Esophagus squamous epithelium (tissue), 5 donors: ENCODE results near the gene VSTM4. TPM values are rescaled to one million over a fixed set of nuclear protein-coding genes. Genes with fewer than 3 reads are reported as not detected.

Source experiments
- DNase-seq: peaks from one replicate; lab custom pipeline; 2025; lab: John Stamatoyannopoulos, UW
- H3K27ac ChIP-seq, 4 donors: fragments of 200-600 bp; sonication (generic); one replicate each; pipeline ENCODE4 v1.5.1; 2016 to 2019; ENCODE audit warnings: mild to moderate bottlenecking in 1 of 4
- H3K27me3 ChIP-seq, 4 donors: fragments of 200-600 bp; sonication (generic); 1 replicate in 3 of 4; 2 replicates in 1 of 4; pipeline versions ENCODE4 v1.5.1 to v1.6.0; 2017 to 2021; ENCODE audit warnings: antibody characterized with exemption in 1 of 4
- H3K36me3 ChIP-seq, 3 donors: fragments of 200-600 bp; sonication (generic); one replicate each; pipeline ENCODE4 v1.5.1; 2016 to 2019
- H3K4me1 ChIP-seq, 3 donors: fragments of 200-600 bp; sonication (generic); one replicate each; pipeline ENCODE4 v1.5.1; 2017 to 2019
- H3K4me3 ChIP-seq, 4 donors: fragments of 200-600 bp; sonication (generic); 1 replicate in 3 of 4; 2 replicates in 1 of 4; pipeline ENCODE4 v1.5.1; 2016 to 2019; ENCODE audit warnings: mild to moderate bottlenecking in 2 of 4, moderate library complexity in 1 of 4
- H3K9me3 ChIP-seq, 3 donors: fragments of 200-600 bp; sonication (generic); one replicate each; pipeline ENCODE4 v1.5.1; 2016 to 2019
- POLR2A ChIP-seq, 4 donors: fragments of 450-650 bp; IDR thresholded peaks; one replicate each; pipeline ENCODE4 v1.6.1; 2017; ENCODE audit warnings: antibody characterized with exemption in 4 of 4, mild to moderate bottlenecking in 4 of 4, moderate library complexity in 3 of 4
- WGBS, 2 donors: methylation state at CpG; one replicate each; pipeline ENCODE4 v1.1.5; 2018; 5-methylcytosine and 5-hydroxymethylcytosine counted together
- intact Hi-C: fragments of 100-400 bp; cut with DNase I; formaldehyde crosslinking; loops from one replicate; pipeline ENCODE4 v1.15.0; 2022
- total RNA-seq, 4 donors: library from RNA; depleted of rRNA; stranded (reverse); fragments of >200 nt; gene quantifications; one replicate each; pipeline ENCODE4 v1.1.0, GENCODE V29; 2016
- TF ChIP-seq, protein P1 (sequence below), 6 experiments: fragments of 450-650 bp in 4 of 6; fragments of 200-600 bp in 2 of 6; sonication (generic) in 2 of 6; IDR thresholded peaks; one replicate each; pipeline ENCODE4 v1.5.1; 2016 to 2019; ENCODE audit warnings: antibody characterized with exemption in 6 of 6, mild to moderate bottlenecking in 4 of 6, moderate library complexity in 4 of 6
- donor health status: DM: yes; HTN: yes; CAD: no.

The VSTM4 gene
- total RNA-seq, 4 donors from 2014 or later = 0.80 to 6.9 (median 1.9) TPM

DNA sequence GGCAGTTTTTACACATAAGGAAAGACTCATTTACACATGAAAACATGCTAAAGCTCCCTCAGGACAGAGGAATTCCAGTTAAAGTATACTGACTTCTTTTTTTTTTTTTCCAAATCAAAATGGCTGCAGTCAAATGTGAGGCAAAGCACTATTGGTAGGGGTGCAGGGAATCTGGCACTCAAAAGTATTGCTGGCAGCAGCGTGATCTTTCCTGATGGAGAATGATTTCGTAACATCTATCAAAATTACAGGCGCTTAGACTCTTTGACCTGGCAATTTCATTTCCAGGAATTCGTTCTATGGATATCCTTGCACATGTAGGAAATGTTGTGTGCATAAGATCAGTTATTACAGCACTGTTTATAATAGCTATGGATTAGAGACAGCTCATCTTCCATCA lies 65.7 kb downstream of the VSTM4 start:
- intact Hi-C loops = no loop called here
- TF ChIP-seq POLR2A (IDR thresholded peaks at IDR 0.05) = no peak
- TF ChIP-seq, protein P1, sequence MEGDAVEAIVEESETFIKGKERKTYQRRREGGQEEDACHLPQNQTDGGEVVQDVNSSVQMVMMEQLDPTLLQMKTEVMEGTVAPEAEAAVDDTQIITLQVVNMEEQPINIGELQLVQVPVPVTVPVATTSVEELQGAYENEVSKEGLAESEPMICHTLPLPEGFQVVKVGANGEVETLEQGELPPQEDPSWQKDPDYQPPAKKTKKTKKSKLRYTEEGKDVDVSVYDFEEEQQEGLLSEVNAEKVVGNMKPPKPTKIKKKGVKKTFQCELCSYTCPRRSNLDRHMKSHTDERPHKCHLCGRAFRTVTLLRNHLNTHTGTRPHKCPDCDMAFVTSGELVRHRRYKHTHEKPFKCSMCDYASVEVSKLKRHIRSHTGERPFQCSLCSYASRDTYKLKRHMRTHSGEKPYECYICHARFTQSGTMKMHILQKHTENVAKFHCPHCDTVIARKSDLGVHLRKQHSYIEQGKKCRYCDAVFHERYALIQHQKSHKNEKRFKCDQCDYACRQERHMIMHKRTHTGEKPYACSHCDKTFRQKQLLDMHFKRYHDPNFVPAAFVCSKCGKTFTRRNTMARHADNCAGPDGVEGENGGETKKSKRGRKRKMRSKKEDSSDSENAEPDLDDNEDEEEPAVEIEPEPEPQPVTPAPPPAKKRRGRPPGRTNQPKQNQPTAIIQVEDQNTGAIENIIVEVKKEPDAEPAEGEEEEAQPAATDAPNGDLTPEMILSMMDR (IDR thresholded peaks at IDR 0.05) = no peak
- 47 to 64% methylated on average over 4 of the region's 4 CpGs for WGBS, 2 donors

GRCh38 chr10:49047128-49047639 lies 68.1 kb downstream of the VSTM4 start:
- 93 to 100% methylated on average over 5 to 7 of the region's 11 CpGs for WGBS, 2 donors
- Histone ChIP-seq H3K4me1 (no peaks in the 10 kb centered on the region), H3K4me3 (no peak overlapping the region), H3K9me3 (no peaks in the 10 kb centered on the region), H3K27ac (no peak overlapping the region), H3K27me3 (no peaks in the 10 kb centered on the region), H3K36me3 (no peaks in the 10 kb centered on the region)
- DNase-seq = no peak
- TF ChIP-seq, protein P1 (IDR thresholded peaks at IDR 0.05) = no peak
- TF ChIP-seq POLR2A (IDR thresholded peaks at IDR 0.05) = no peak
- intact Hi-C loops = no loop called here

More for the DNA sequence above, 65.7 kb downstream of the VSTM4 start:
- H3K27ac ChIP-seq = no peak overlapping the region
- no peak for DNase-seq
- H3K4me3 ChIP-seq = no peak overlapping the region
- no peaks in the 10 kb centered on the region for H3K27me3 ChIP-seq
- H3K36me3 ChIP-seq = no peaks in the 10 kb centered on the region
- peaks cover 5 to 25% (median 7%) of the 10 kb centered on the region in 3 donors for H3K4me1 ChIP-seq
- H3K9me3 ChIP-seq = no peaks in the 10 kb centered on the region

GRCh38 chr10:49044293-49045193 lies 70.8 kb downstream of the VSTM4 start:
- Histone ChIP-seq H3K36me3 (no peaks in the 10 kb centered on the region), H3K9me3 (no peaks in the 10 kb centered on the region), H3K27me3 (no peaks in the 10 kb centered on the region), H3K4me3 (no peak overlapping the region), H3K4me1 (no peaks in the 10 kb centered on the region), H3K27ac (no peak overlapping the region)
- WGBS, 2 donors = 62 to 63% methylated on average over 5 of the region's 5 CpGs
- TF ChIP-seq, protein P1 (IDR thresholded peaks at IDR 0.05) = no peak
- no peak for TF ChIP-seq POLR2A (IDR thresholded peaks at IDR 0.05)
- DNase-seq = no peak
- intact Hi-C loops = no loop called here

GRCh38 chr10:49040601-49041000 lies 74.7 kb downstream of the VSTM4 start:
- Histone ChIP-seq H3K4me3 (no peak overlapping the region), H3K4me1 (no peaks in the 10 kb centered on the region), H3K27ac (no peak overlapping the region), H3K27me3 (no peaks in the 10 kb centered on the region), H3K9me3 (no peaks in the 10 kb centered on the region), H3K36me3 (no peaks in the 10 kb centered on the region)
- intact Hi-C loops = no loop called here
- 93 to 95% methylated on average over 3 to 4 of the region's 4 CpGs for WGBS, 2 donors
- DNase-seq = no peak
- TF ChIP-seq, protein P1 (IDR thresholded peaks at IDR 0.05) = no peak
- TF ChIP-seq POLR2A (IDR thresholded peaks at IDR 0.05) = no peak

DNA sequence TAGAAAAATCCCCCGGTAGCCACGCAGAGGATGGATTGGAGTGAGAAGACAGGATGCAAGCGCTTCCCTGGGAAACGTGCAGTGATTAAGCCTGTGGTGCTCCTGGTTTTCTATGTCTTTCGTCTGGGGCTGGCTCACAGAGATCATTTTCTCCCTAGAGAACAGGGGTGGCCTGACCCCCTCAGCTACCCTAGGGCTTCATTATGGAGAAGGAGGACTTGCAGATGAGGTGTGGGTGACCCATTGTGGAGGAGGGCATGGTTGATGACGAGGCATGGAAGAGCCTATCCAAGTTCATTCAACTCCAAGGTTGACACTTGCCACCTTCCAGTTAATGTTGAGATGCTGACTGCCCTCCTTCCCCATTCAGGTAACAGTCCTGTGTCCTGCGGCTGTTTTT lies 75.9 kb downstream of the VSTM4 start:
- no peaks in the 10 kb centered on the region for H3K27me3 ChIP-seq
- no peak overlapping the region for H3K27ac ChIP-seq
- no peaks in the 10 kb centered on the region for H3K36me3 ChIP-seq
- DNase-seq = no peak
- H3K4me3 ChIP-seq = no peak overlapping the region
- TF ChIP-seq, protein P1 (IDR thresholded peaks at IDR 0.05) = no peak
- TF ChIP-seq POLR2A (IDR thresholded peaks at IDR 0.05) = no peak
- intact Hi-C loops = no loop called here
- H3K4me1 ChIP-seq = no peaks in the 10 kb centered on the region
- H3K9me3 ChIP-seq = no peaks in the 10 kb centered on the region
- 82 to 88% methylated on average over 6 to 7 of the region's 7 CpGs for WGBS, 2 donors
